GM06990 (cell line): ENCODE measurements around the gene SV2B.

Experiments
- DNase-seq: peaks from one replicate; pipeline ENCODE4 v3.0.0-alpha.2; 2011; ENCODE audit not compliant: insufficient read length; ENCODE audit errors: extremely low read depth
- H3K27me3 ChIP-seq: replicated peaks from 2 replicates; pipeline ENCODE4 v1.6.0; 2011; ENCODE audit warnings: low read length; ENCODE audit not compliant: control insufficient read depth, insufficient read depth
- H3K36me3 ChIP-seq: 2 replicates; pipeline ENCODE4 v1.5.1; 2011; ENCODE audit warnings: low read length; ENCODE audit not compliant: control insufficient read depth, insufficient read depth
- H3K4me3 ChIP-seq: replicated peaks from 2 replicates; pipeline ENCODE4 v1.5.1; 2011; ENCODE audit warnings: low read depth, mild to moderate bottlenecking, control low read depth, low read length
- CTCF ChIP-seq: IDR thresholded peaks from 2 replicates; pipeline ENCODE4 v1.5.1; 2011; ENCODE audit warnings: low read length, control low read depth, mild to moderate bottlenecking, inconsistent platforms; ENCODE audit not compliant: insufficient read depth, poor library complexity, severe bottlenecking

Gene SV2B

GRCh38 chr15:91227766-91228165 is 127.7 kb downstream of the SV2B start:
- DNase-seq, result no peak
- Histone ChIP-seq H3K4me3 (no peak overlapping the region), H3K36me3 (no peaks in the 10 kb centered on the region), H3K27me3 (no peaks in the 10 kb centered on the region)
- TF ChIP-seq CTCF, result no peak

- Histone ChIP-seq H3K27me3 (no peaks in the 10 kb centered on the region), H3K4me3 (no peak overlapping the region), H3K36me3 (no peaks in the 10 kb centered on the region)
- TF ChIP-seq CTCF, result no peak
- DNase-seq, result no peak
Observed at GRCh38 chr15:91228383-91228782, 128.3 kb downstream of the SV2B start.

- TF ChIP-seq CTCF, result no peak
- no peaks in the 10 kb centered on the region for H3K27me3 ChIP-seq
- no peak for DNase-seq
- H3K4me3 ChIP-seq, result no peak overlapping the region
- no peaks in the 10 kb centered on the region for H3K36me3 ChIP-seq
Observed at GRCh38 chr15:91228890-91229289, 128.8 kb downstream of the SV2B start.

GRCh38 chr15:91231703-91232102 is 131.6 kb downstream of the SV2B start:
- Histone ChIP-seq H3K36me3 (no peaks in the 10 kb centered on the region), H3K4me3 (no peak overlapping the region), H3K27me3 (no peaks in the 10 kb centered on the region)
- no peak for TF ChIP-seq CTCF
- no peak for DNase-seq

GRCh38 chr15:91234759-91235158 is 134.7 kb downstream of the SV2B start:
- Histone ChIP-seq H3K27me3 (no peaks in the 10 kb centered on the region), H3K4me3 (no peak overlapping the region), H3K36me3 (no peaks in the 10 kb centered on the region)
- no peak for DNase-seq
- TF ChIP-seq CTCF, result no peak

- Histone ChIP-seq H3K27me3 (no peaks in the 10 kb centered on the region), H3K36me3 (no peaks in the 10 kb centered on the region), H3K4me3 (no peak overlapping the region)
- DNase-seq, result no peak
- no peak for TF ChIP-seq CTCF
Observed at GRCh38 chr15:91235376-91235775, 135.3 kb downstream of the SV2B start.
